M059J (cell line): ENCODE results near the gene PRR13. TPM values are rescaled to one million over a fixed set of nuclear protein-coding genes. Genes with fewer than 3 reads are reported as not detected.
A peak's percentile ranks its signal among the peaks of the same experiment; 100 is the strongest.
"Not testable (repeated sequence)": the region's sequence is repeated elsewhere in the genome, so short reads cannot be mapped to it uniquely, and the experiment has no call there.

Experiments used
- DNase-seq: peaks from one replicate; pipeline ENCODE4 v3.0.0-alpha.2; 2012; ENCODE audit warnings: low read depth
- total RNA-seq: library from RNA; depleted of rRNA; stranded (reverse); fragments of >200 nt; shearing (Covaris generic); gene quantifications from 2 replicates; pipeline ENCODE4 v1.2.3, GENCODE V29; 2014

PRR13 gene
- total RNA-seq, 1 experiment from 2014 or later: 146 TPM

DNA sequence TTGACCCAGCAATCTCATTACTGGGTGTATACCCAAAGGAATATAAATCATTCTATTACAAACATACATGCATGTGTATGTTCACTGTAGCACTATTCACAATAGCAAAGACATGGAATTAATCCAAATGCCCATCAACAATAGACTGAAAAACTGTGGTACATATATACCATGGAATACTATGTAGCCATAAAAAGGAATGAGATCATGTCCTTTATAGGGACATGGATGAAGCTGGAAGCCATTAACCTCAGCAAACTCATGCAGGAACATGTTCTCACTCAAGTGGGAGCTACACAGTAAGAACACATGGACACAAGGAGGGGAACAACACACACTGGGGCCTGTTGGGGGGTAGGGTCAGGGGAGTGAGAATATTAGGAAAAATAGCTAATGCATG is 2.0 kb upstream of the PRR13 start:
- DNase-seq: not testable (repeated sequence)

DNA sequence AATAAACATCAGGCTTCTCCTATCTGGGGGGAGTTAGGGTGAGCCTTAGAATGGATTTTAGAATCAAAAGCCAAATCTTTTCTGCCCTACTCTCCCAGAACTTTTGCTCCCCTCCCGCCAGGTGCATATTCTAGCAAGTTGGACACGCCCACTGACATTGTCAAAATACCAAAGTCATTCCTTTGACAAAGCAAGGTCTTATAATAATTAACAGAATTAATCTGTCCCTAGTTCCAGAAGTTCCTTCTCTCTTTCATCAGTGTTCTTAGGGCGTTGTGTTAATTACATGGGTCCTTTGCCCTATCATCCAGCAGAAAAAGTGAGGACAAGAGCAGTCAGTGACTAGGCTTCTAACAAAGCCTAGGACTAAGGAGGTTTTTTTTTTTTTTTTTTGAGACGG is 2.4 kb downstream of the PRR13 start:
- DNase-seq: no peak

DNA sequence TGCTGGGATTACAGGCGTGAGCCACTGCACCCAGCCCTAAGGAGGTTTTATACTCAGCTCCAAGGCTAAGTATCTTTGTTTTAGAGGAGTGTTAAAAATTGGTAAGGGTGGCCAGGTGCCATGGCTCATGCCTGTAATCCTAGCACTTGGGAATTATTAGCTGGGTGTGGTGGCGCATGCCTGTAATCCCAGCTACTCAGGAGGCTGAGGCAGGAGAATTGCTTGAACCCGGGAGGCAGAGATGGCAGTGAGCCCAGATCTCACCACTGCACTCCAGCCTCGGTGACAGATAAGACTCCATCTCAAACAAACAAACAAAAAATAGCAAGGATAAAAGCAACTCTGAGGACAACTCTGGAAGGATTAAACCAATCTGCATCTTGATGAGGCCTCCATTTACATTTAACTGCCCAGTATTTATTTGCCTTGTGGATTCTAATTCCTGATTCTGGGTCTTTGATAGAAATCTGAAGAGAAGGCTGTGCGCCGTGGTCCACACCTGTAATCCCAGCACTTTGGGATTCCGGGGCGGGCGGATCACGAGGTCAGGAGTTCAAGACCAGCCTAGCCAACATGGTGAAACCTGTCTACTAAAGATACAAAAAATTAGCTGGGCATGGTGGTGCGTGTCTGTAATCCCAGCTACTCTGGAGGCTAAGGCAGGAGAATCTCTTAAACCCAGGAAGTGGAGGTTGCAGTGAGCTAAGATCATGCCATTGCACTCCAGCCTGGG is 3.2 kb downstream of the PRR13 start:
- DNase-seq: not testable (repeated sequence)

DNA sequence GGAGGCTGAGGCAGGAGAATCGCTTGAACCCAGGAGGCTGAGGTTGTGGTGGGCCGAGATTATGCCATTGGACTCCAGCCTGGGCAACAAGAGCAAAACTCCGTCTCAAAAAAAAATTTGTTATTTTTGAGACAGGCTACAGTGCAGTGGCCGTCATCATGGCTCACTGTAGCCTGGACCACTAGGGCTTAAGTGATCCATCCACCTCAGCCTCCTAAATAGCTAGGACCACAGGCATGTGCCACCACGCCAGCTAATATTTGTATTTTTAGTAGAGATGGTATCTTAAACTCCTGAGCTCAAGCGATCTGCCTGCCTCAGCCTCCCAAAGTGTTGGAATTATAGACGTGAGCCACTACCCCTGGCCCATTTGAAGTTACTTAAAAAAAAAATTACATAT is 9.4 kb downstream of the PRR13 start:
- DNase-seq: no peak

DNA sequence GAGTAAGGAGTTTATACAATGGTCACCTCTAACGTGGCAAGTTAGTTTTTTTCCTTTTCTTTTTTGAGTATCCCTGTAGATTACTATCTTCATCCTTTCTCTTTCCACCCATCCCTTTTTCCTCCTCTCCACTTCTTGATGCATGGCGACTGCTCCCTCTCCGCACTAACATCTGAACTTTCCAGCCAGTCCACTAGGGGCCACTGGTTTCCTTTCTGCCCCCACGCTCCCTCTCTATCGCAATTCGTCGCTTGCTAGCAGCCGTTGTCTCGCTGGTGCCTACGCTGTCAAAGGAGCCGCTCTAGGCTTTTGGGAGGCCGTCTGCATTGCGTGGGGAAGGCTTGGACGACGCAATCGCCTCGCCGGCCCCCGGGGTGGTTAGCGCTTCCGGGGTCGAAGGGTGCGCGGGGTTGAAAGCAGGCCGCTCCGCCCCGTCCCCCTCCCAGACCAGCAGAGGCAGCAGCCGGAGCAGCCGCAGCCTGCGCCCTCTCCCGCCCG is 10.2 kb downstream of the PRR13 start, which contains the start of gene PCBP2:
Gene PCBP2, plus strand, starts transcription at position 442 of the 498 bp plus-strand sequence. CDS start 2,699 bp downstream, outside the sequence.
- peak; percentile 99 for DNase-seq

DNA sequence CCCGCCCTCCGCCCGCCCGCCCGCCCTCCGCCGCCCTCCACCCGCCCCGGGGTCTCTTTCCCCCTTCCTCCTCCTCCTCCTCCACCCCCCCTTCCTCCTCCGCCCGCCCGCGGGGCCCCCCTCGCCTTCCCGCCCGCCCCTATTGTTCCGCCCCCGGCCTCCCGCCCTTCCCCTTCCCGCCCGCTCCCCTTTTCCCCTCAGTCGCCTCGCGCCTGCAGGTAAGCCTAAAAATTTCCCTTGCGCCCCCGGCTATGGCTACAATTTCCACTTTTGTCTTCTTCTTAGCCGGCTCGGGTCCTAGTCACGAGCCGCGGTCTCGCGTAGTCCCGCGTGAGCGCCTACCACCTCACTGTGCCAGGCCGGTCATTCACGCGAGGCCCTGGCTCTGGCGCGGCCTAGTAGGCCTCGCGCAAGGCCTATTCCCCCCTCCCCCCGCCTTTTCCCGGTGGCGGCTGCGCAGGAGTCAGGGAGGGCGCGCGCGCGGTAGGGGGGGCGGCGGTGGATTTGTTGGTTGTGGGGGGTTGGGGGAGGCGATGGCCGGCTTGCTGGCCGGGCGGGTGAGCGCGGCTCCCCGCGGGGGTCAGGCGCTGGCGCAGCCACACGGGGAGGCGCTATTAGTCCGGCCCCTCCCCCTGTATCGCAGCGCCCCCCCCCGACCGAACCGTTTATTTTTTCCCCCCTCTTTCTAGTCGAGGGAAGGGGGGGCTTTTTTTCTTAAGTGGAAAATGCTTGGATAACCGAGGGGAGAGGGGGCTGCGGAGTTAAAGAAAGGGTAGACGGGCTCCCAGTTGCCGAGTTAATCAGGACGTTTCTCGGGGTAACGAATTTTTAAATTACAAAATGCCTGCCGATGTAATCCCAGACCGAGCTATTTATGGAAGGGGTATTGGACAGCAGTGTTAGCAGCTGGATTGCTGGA is 10.9 kb downstream of the PRR13 start:
- DNase-seq: peak; percentile 78

DNA sequence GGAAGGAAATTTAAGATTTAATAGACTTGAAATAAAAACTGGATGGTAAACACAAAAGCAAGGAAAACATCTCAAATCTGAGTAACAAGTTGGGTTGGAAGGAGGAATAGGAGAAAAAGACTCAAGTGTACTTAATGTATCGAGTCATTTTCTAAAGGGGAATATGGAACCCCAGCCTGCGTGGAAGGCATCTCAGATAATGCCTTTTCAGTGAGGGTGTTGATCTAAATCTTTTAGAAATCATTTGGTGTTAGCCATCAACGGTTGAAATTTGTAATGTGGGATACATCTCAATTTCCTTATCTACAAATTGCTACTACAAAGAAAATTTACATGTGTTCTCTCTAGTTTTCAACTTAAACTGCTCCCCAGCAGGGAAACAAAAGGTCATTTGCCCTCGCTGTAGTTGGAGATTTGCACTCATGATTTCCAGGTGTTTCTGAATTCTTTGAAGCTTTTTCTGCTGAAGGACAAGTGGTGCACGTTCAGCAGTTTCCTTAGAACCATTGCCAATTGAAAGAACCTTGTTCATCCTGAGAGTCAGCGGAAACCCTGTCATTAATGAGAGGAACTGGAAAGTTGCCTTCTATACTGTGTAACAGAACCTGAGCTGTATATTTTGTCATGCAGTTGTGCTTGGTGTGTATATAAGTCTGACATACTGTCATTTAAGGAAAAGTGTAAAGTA is 12.6 kb downstream of the PRR13 start:
- no peak for DNase-seq

DNA sequence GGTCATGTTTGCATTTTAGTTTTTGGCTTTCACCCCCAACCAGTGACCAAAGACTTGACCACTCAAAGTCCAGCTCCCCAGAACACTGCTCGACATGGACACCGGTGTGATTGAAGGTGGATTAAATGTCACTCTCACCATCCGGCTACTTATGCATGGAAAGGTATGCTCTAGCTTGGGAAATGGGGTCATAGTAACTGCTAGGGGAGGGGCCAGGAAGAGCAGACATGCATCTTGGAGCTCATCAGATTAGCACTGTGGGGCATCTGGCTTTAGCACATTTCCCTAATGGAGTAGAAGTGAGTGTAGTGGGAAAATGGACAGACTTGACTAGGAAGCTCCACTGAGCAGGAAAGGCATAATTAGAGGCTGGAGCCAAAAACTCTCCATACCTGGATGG is 13.2 kb downstream of the PRR13 start:
- DNase-seq: no peak

DNA sequence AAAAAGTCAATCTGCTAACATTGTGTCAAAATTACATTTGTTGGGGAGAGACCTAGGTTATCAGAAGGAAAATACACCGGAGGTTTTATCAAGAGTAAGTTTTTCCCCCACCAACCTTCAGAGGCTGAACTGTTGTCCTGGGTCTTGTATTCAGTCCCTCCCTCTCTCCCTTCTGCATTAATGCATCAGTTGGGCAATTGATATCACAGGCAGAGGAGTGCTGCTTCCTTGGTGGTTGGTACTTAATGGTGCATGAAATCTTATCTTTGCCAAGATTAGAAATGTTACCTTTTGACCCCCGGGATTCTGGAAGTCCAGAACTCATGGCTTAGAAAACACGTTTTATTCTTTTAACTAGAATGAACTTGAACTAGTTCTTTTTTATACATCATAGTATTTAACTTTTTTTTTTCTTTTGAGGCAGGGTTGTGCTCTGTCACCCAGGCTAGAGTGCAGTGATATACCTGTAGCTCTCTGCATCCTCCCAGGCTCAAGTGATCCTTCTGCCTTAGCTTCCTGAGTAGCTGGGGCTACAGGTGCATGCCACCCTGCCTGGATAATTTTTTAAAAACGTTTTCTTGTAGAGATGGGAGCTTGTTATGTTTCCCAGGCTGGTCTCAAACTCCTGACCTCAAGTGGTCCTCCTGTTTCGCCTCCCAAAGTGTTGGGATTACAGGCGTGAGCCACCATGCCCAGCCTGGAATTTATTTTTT is 15.3 kb downstream of the PRR13 start:
- DNase-seq: no peak

GRCh38 chr12:53459097-53459496 is 17.6 kb downstream of the PRR13 start:
- DNase-seq: no peak

- DNase-seq: no peak
Measured at GRCh38 chr12:53461059-53461458, 19.5 kb downstream of the PRR13 start.

DNA sequence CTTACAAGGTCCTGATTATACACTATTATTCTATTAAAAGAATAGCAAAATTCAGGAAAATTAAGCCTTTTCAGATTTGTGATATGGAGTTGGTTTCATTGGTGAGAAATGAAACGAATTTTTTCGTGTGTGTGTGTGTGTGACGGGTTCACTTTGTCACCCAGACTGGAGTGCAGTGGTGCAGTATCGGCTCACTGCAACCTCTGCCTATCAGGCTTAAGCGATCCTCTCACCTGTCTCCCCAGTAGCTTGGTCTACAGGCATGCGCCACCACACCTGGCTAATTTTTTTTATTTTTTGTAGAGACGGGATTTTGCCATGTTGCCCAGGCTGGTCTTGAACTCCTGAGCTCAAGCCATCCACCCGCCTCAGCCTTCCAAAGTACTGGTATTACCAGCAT is 20.1 kb downstream of the PRR13 start:
- no peak for DNase-seq

DNA sequence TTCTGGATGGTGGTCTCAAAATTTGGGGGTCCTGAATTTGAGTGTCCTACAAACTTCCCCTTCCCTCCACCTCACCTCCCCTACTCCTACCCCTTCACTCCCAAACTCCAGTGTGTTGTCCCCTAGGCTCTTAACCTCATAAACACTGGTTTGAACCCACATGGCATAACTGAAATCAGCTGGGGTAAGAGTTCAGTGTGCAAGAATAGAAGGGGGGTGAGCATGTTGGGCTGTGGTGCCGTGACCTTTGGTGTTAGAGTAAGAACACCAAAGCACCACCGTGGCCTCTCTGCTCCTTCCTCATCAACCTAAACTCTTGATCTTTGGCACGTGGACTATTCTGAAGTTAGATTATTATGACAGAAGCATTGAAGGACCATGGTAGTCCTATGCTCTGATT is 21.4 kb downstream of the PRR13 start:
- no peak for DNase-seq

- no peak for DNase-seq
Measured at GRCh38 chr12:53463802-53464560, 22.4 kb downstream of the PRR13 start.

DNA sequence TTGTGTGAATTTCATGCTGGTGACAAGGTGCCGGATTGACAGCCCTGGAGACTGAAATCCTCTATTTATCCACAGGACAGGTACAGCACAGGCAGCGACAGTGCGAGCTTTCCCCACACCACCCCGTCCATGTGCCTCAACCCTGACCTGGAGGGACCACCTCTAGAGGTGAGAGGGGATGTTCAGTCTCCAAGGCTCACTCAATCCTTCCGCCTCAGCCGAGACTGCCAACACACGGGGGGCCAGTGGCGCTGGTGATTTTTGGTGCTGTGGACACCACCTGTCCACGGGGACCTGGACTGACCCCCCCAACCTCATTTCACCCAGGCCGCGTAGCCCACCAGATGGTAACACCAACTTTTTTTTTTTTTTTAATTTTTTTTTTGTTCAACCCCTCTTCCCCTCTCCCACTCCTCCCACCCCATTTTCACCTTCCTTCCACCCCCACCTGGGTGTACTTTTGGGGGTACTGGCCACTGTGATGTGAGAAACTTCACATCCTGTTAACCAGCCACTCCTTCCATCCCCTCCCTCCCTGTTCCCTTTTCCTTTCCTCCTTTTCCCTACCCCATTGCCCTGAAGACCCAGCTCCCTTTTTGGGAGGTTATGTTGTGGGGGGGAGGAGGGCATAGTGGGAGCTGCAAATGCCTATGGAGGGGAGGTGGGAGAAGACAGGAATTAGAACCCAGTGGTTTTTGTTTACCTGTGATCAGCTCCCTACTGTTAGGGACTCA is 23.3 kb downstream of the PRR13 start:
- no peak for DNase-seq

- no peak for DNase-seq
Measured at GRCh38 chr12:53465679-53466078, 24.1 kb downstream of the PRR13 start.

DNA sequence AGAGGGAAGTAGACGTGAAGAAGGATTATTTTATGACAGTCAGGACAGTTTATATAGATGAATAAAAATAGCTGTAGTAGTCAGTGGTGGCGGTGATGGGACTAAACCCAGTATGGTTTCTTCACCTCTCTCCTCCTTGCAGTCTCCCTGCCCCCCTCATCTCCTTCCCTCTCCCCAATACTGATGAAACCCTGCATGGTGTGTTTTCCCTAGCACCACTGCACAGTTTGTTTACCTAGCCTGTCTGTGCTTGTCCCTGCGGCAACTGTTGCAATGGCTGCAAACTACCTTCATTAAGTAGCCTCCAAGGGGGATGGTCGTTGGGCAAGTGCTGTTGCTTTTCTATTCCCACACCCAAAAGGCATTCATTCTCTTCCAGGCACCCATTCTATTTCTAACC is 25.1 kb downstream of the PRR13 start:
- DNase-seq: no peak

- DNase-seq: no peak
Measured at GRCh38 chr12:53467082-53467481, 25.5 kb downstream of the PRR13 start.

- no peak for DNase-seq
Measured at GRCh38 chr12:53467880-53468279, 26.3 kb downstream of the PRR13 start.

GRCh38 chr12:53468282-53468681 is 26.7 kb downstream of the PRR13 start:
- DNase-seq: no peak
